ENCODE results near the gene DIS3L2.

The DIS3L2 gene

DNA sequence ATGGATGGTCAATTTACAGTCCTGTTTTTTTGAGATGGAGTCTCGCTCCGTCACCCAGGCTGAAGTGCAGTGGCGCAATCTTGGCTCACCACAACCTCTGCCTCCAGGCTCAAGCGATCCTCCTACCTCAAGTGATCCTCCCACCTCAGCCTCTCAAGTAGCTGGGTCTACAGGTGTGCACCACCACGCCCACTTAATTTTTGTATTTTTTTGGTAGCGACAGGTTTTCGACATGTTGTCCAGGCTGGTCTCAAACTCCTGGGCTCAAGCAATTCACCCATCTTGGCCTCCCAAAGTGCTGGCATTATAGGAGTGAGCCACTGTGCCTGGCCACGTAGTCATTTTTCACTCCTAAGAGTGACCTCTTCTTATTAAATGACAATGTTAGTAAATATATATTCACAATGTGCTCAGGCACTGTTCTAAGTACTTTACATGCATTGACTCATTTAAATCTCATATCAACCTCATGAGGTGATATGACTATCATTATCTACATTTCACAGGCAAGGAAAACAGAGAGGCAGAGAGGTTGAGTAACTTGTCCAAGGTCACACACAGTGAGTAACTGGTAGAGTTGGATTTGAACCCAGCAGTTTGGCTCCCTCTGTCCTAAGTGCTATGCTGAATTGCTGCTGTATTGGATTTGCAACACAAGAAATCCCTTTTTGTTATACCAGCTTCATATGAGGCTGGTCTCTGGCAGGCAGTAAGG, 5.6 kb upstream of the DIS3L2 start:
- DNase-seq: no peak

DNA sequence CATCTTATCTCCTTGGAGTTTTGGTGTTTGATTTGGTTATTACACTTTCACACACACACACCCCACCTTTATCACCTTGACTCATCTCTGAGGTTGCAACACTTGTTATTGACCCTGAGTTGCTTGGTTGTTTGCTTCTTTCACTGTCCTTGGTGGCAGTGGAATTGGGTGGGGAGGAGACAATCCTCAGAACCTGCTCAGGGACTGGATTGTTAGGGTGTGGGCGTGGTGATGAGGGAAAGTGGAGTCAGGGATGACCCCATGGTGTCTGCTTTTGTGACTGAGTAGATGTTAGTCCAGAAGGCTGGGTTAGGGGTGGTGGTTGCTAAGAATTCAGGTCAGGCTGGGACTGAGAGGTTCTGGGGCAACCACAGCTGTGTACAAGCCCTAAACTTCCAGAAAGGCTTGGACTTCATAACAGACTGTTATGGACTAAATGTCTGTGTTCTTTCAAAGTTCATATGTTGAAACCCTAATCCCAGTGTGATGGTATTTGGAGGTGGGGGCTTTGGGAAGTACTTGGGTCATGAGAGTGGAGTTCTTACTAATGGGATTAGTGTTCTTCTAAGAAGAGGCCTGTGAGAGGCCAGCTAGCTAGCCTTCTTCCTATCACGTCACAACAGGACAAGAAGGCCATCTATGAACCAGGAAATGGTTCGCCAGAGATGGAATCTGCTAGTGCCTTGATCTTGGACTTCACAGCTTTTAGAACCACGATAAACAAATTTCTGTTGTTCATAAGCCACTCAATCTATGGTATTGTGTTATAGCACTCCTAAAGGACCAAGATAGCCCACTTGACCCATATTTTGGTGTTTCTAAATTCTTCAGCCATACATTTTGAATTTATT, 3.4 kb upstream of the DIS3L2 start:
- no peak for DNase-seq

DNA sequence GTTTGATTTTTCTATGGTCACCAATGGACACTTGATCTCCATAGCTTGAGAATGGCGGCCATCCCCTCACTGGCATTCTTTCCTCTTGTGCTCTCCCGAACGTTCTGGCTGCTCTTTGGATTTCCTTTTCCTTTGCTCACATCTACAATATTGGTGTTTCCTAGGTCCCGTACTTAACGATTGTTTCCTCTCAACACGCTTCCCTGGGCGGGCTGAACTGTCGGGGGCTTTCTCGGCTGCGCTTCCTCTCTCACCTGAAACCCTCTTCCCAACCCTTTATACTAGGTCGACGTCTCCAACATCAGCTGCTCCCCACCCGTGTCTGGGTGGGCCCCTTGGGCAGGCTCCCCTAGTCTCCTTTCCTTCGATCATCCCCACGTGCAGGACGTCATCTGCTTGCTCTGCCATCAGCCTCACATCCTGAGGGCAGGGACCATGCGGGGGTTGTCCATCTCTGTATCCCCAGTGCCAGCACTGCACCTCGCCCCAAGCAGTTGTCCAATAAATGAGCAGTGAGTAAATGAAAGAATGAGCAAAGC, 634 bp upstream of the DIS3L2 start:
- no peak for DNase-seq

DNA sequence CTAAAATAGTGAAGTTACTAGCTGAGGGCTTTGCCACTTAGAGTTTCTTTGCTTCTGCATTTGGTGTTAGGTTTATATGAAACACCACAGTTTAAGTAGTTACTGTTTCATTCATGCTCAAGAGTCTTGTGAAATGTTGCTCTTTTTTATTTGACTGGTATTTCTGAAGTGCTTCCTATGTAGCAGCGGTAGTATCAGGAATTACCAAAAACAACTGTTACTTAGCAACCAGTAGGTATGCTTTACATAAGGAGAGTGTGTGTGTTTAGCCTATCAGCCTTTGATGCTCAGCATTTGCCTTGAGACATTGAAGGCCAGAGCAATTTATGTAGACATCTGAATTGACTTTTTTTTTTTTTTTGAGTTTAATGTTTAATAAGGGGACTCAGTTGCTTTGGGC, 3.6 kb downstream of the DIS3L2 start:
- DNase-seq: no peak

DNA sequence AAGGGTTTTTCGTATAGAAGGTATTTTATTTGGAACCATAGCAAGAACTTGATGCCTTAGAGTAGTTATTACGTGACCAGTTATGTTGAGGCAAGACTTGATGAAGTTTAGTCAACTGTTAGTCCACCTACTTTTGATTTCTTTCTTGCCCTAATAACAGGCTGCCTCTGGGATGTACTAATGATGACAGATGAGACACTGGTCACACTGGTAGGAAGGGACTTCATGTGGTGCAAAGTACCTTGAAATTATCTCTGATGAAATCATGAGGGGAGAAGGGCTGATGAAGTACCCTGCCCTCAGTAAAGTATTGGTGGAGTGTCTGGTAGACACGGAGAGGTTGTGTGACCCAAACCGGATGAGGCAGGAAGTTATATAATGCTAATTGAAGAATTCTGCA, 5.4 kb downstream of the DIS3L2 start:
- no peak for DNase-seq

DNA sequence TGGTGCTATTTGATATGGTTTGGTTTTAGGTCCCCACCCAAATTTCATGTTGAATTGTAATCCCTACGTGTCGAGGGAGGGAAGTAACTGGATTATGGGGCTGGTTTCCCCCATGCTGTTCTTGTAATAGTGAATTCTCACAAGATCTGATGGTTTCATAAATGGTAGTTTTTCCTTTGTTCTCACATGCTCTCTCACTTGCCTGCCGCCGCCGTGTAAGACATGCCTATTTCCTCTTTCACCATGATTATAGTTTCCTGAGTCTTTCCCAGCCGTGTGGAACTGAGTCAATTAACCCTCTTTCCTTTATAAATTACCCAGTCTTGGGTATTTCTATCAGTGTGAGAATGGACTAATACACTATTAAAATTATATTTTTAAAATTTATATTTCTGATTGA, 7.3 kb downstream of the DIS3L2 start:
- no peak for DNase-seq

DNA sequence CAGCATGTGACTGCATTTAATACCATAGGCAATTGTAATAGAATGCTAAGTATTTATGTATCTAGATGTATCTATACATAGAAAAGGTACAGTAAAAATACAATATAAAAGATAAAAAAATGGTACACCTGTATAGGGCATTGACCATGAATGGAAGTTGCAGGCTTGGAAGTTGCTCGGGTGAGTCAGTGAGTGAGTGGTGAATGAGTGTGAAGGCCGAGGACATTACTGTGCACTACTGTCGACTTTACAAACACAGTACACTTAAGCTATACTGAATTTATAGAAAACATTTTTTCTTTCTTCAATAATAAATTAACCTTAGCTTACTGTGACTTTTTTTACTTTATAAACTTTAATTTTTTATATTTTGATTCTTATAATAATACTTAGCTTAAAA, 8.9 kb downstream of the DIS3L2 start:
- no peak for DNase-seq

DNA sequence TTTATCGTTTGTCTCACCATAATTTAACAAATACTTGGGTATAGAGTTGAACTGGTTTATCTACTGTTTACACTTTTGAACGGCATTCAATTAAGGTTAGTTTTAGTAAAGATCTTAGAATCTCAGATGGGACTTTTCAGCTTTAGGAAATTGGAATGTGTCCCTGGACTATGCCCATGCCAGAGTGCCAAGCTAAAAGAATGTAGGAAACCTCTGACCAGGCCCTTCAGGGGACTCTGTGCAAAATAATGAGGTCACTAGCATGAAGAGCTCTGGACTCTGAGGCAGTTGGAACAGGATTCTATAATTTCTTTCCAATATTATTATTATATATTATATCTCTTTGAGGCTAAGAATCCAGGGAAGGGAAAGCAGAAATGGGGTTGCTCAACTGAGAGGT, 13.5 kb downstream of the DIS3L2 start:
- no peak for DNase-seq

DNA sequence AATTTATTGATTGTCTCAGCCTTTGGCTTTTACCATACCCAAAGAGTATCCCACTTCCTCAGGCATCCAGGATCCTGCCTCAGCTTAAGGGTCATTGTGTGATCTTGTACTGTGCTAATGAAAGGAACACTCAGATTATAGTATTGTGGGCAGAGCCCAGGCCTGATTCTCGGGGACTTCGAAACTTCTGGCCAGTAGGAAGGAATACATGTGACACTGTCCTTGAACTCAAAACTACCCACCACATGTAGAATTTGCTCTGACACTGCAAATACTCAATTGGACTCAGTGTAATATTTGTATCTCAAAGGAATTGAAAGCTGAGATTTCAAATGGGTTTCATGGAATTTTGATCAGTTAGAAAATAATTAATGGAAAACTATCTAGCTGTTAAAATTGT, 15.9 kb downstream of the DIS3L2 start:
- no peak for DNase-seq

DNA sequence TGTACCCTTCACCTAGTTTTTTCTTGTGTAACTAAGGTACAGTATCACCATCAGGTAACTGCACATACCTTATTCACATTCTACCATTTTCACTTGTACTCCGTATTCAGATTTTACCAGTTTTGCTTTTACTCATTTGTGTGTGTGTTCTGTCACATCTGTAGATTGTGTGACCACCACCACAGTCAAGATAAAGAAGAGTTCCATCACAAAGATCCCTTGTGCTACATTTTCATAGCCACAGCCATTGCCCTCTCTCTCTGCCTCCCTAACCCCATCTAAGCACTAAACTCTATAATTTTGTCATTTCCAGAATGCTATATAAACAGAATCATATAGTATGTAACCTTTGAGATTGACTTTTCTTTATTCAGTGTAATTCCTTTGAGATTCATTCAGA, 23.5 kb downstream of the DIS3L2 start:
- no peak for DNase-seq

DNA sequence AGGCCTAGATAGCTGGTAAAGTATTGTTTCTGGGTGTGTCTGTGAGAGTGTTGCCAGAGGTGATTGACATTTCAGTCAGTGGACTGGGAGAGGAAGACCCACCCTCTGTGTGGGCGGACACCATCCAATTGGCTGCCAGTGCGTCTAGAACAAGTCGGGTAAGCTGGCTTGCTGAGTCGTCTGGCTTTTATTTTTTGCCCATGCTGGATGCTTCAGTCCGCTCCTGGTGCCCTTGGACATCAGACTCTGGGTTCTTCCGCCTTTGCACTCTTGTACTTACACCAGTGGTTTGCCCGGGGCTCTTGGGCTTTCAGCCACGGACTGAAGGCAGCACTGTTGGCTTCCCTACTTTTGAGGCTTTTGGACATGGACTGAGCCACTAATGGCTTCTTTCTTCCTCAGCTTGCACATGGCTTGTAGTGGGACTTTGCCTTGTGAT, 24.3 kb downstream of the DIS3L2 start:
- DNase-seq: no peak

DNA sequence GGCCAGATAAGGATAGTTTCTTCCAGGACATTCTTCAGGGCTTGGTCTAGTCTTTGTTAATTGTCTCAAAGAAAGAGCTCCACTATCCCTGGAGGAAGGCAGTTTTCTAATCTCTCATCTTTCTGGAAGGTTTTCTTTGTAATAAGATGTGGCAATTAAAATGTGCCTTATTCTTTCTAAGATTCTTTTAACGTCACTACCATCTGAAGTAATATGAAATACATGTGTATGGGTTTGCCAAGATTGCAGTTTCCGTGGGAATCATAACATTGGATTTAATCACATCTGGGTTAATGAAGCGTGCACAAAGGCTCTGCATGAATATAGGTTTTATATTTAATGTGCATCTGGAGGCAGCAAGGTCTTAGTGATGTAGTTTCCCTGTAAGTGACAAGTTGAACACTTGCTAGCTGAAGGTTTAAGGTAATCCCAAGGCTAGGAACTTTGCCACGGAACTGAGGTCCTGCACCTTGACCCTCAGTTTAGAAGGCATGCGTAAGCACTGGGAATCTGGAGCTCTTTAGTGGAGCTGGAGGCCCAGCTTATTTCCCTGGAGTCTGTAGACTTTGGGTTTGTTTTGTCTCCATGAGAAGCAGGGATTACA, 25.7 kb downstream of the DIS3L2 start:
- peak; percentile 45 for DNase-seq

DNA sequence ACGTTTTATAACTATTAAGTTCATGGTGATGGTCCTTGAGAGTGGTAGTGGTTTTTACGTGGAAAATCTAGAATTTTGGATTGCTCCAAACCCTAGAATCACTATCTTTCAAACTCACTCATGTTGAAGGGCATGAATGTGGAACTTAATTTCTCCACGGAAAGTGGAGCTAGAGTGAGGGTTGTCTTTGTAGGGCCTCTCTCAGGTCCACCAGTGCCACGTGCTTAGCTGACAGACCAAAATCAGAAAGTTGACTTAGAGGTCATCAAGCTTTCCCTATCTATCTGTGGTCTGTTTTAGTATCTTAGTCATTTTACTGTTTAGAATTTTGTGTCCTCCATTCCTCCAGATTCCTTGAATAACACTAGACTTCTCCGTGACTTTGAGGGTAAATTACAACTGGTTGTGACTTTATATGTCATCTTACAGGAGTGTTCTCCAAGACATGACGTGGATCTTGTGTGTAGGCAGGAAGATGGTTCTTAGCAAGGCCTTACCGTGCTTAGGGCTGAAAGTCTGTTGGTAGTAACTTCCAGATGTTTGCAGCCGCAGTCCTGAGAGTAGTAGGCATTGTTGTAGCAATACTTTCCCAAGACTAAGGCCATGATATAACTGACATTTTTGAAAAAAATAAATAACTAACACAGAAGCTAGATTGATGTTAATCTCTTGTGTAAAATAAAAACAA, 26.8 kb downstream of the DIS3L2 start:
- no peak for DNase-seq

DNA sequence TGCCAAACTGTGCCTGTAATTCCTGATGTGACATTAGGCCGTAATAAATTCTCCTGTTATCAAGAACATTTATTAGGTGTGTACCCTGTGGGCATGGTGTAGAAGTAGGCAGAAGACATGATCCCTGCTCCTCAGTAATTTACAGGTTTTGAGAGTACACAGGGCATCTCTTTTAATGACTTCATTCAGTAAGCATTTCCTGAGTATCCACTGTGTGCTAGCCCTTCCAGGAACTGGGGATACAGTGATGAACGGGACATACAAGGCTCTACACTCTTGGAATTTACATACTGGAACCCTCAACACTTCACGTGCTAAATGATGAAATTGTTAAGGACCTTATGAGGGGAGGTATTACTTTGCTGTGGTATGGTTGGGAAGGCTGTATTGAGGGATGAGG, 30.2 kb downstream of the DIS3L2 start:
- DNase-seq: peak; percentile 33

DNA sequence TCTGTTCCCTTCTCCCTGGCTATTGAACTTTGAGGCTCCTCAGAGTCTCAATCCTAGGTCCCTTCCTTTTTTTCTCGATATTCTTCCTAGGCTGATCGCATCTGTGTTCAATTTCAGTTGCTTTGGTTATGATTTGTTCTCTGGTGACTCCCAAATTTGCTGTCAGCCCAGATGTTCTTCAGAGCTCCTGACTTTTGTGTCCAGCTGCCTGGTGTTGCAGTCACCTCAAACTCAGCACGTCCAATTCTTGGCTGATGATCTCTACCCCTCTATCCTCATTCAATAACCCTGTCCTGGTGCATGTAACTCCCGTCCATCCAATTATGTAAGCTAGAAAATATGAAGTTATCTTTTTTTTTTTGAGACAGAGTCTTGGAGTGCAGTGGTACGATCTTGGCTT, 31.4 kb downstream of the DIS3L2 start:
- no peak for DNase-seq

DNA sequence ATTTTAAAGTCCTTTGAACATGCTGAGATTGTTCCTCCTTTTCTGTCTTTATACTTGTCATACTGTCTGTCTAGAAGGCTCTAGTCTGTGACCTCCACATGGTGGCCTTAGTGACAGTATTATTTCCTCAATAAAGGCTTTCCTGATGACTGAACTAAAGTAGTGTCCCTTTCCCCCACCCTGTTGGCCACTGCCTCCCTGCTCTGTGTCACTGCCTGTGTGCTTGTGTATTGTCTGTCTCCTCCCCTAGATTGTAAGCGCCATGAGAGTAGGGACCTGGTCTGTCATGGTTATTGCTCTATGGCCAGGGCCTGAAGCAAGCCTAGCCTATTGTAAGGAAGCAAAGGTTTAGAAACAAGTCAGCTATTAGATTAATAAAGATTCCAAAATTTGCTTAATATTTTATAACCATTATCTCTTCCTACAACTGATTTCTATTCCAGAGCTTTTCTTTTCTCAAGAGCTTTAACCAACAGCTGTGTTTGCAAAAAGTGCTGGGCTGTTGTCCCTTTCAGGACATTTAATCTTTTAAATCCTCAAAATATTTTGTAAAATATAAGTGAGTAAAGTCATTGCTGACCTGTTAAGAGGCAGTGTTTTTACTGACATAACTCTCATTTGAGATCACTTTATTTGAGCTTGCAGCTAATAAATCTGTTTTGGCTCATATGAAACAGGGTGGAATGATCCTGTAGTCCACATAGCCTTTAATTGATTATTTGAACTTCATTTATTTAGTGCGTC, 35.5 kb downstream of the DIS3L2 start:
- DNase-seq: no peak

DNA sequence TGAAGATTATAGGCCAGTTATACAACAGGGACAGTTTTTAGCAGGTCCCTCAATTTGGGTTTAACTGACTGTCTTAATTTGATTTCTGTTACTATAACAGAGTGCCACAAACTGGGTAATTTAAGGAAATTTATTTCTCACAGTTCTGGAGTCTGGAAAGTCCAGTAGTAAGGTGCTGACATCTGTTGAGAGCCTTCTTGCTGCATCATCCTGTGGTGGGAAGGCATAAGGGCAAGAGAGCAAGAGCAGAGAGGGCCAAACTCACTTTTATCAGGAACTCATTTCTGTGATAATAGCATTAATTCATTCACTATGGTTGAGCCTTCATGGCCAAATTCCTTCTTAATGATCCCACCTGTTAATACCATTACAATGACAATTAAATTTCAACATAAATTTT, 36.5 kb downstream of the DIS3L2 start:
- DNase-seq: no peak

DNA sequence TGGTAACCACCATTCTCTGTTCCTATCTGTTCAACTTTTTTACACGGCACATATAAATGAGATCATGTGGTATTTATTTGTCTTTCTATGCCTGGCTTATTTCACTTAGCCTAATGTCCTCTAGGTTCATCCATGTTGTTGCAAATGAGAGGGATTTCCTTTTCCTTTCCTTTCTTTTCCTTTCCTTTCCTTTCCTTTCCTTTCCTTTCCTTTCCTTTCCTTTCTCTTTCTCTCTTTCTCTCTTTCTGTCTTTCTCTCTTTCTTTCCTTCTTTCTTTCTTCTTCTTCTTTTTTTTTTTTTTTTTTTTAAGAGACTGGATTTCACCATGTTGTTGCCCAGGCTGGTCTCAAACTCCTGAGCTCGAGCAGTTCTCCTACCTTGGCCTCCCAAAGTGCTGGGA, 38.9 kb downstream of the DIS3L2 start:
- DNase-seq: no peak

DNA sequence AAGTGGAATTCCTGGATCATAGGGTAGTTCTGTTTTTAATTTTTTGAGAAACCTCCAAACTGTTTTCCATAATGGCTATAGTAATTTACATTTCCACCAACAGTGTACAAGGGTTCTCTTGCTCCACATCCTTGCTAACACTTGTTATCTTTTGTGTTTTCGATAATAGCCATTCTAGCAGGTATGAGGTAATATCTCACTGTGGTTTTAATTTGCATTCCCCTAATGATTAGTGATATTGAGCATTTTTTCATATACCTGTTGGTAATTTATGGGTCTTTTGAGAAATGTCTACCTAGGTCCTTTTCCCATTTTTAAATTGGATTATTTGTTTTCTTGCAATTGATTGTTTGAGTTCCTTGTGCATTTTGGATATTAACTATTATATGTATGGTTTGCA, 39.6 kb downstream of the DIS3L2 start:
- no peak for DNase-seq

DNA sequence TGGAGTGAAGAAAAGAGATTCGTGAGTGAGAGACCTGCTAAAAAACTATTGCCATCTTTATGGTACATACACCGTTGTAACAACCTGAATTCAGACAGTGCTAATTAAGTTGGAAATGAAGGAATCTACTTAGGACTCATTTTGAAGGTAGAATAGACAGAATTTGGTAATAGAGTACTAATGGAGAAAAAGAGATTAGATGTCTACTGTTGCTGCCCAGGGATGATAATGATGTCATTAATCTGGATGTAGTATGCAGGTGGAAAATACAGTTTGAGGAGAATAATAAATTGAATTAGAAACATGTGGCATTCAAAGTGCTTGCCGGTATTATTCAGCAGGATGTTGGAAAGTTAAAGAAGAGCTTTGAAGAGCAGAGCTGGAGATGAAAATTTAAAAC, 44.7 kb downstream of the DIS3L2 start:
- no peak for DNase-seq

DNA sequence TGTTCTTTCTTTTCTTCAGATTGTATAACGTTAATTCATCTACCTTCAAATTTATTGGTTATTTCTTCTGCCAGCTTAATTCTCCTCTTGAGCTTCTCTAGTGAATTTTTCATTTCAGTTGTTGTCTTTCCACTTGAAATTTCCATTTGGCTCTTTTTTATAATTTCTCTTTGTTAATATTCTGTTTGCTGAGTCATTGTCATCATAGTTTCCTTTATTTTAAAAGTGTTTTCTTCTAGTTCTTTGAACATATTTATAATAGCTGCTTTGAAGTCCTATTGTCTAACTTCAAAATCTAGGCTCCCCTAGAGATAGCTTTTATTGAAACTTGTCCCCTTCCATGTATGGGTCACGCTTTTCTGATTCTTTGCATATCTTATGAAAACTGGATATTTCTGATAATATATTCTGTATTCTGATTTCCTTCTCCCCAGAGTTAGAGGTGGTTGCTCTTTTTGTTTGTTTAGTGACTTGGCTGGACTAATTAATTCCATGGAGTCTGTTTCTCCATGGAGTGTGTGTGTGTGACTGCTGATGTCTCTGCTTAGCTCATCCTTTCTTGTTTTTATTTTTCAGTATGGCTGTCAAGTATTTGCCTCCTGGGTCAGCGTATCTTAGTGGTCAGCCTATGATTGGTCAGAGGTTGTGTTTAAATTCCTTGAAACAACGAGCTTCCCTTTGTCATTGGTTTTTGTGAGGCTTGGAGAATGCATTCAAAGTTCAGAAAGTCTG, 47.6 kb downstream of the DIS3L2 start:
- DNase-seq: no peak

Measured in fibroblast of skin of abdomen (primary cell).